DND-41 (cell line): Measurements from ENCODE around the gene VPS54.

Source experiments
- EZH2 ChIP-seq: IDR thresholded peaks from 3 replicates; pipeline ENCODE4 v1.6.1; 2012; ENCODE audit warnings: borderline replicate concordance, low read depth, mild to moderate bottlenecking, moderate library complexity, low read length, inconsistent platforms; ENCODE audit not compliant: severe bottlenecking
- TF ChIP-seq, protein P1 (sequence below): IDR thresholded peaks from 2 replicates; pipeline ENCODE4 v1.5.1; 2012; ENCODE audit warnings: borderline replicate concordance, low read length, moderate library complexity, mild to moderate bottlenecking; ENCODE audit not compliant: poor library complexity, severe bottlenecking; ENCODE audit errors: extremely low read depth

DNA sequence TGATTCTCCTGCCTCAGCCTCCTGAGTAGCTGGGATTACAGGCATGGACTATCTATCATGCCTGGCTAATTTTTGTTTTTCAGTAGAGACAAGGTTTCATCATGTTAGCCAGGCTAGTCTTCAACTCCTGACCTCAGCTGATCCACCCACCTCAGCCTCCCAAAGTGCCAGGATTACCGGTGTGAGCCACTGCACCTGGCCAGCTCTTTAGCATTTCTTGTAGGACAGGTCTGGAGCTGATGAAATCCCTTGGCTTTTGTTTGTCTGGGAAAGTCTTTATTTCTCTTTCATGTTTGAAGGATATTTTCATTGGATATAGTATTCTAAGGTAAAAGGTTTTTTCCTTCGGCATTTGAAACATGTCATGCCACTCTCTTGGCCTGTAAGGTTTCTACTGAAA, 20.2 kb downstream of the VPS54 start:
- TF ChIP-seq EZH2, result no peak
- TF ChIP-seq, protein P1, sequence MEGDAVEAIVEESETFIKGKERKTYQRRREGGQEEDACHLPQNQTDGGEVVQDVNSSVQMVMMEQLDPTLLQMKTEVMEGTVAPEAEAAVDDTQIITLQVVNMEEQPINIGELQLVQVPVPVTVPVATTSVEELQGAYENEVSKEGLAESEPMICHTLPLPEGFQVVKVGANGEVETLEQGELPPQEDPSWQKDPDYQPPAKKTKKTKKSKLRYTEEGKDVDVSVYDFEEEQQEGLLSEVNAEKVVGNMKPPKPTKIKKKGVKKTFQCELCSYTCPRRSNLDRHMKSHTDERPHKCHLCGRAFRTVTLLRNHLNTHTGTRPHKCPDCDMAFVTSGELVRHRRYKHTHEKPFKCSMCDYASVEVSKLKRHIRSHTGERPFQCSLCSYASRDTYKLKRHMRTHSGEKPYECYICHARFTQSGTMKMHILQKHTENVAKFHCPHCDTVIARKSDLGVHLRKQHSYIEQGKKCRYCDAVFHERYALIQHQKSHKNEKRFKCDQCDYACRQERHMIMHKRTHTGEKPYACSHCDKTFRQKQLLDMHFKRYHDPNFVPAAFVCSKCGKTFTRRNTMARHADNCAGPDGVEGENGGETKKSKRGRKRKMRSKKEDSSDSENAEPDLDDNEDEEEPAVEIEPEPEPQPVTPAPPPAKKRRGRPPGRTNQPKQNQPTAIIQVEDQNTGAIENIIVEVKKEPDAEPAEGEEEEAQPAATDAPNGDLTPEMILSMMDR, result no peak
